T-cell (primary cell): ENCODE data around the gene NDUFB10. TPM values are rescaled to one million over a fixed set of nuclear protein-coding genes. Genes with fewer than 3 reads are reported as not detected.

Experiments used
- ATAC-seq, 4 experiments: fragments of 200-7000 bp in 3 of 4; fragments of 150-1000 bp in 1 of 4; cut with Tn5 transposase; replicated peaks in 1 of 4; 1 replicate in 3 of 4; 2 replicates in 1 of 4; pipeline ENCODE4 v1.10.0; 2021; ENCODE audit warnings: moderate library complexity in 3 of 4, mild to moderate bottlenecking in 2 of 4, moderate number of reproducible peaks in 1 of 4
- CTCF ChIA-PET, 2 donors: fragments of 300-600 bp; sonication (Branson Sonifier 250); formaldehyde crosslinking; loops; one replicate each; lab custom pipeline; 2022; ENCODE audit warnings: antibody characterized with exemption in 2 of 2; lab: Charles Lee
- POLR2A ChIA-PET, 2 donors: fragments of 300-600 bp; sonication (Branson Sonifier 250); formaldehyde crosslinking; loops; one replicate each; lab custom pipeline; 2022; ENCODE audit warnings: antibody characterized with exemption in 2 of 2; lab: Charles Lee
- DNase-seq, 35 experiments: peaks; one replicate each; pipeline versions ENCODE4 v3.0.0 to v3.0.0-alpha.2; 2013 to 2023
- H3K27ac ChIP-seq: one replicate; pipeline ENCODE4 v1.5.1; 2013; ENCODE audit warnings: low read length
- H3K27me3 ChIP-seq, 2 experiments: replicated peaks in 1 of 2; 1 replicate in 1 of 2; 2 replicates in 1 of 2; pipeline versions ENCODE4 v1.6.1 to v1.7.0; 2013; ENCODE audit warnings: low read length in 1 of 2, mixed read lengths in 1 of 2; ENCODE audit not compliant: control insufficient read depth in 2 of 2, insufficient read depth in 2 of 2; ENCODE audit errors: extremely low read depth in 1 of 2
- H3K36me3 ChIP-seq, 2 donors: 1 replicate in 1 of 2; 2 replicates in 1 of 2; pipeline versions ENCODE4 v1.6.1 to v1.7.0; 2013; ENCODE audit warnings: low read length in 1 of 2; ENCODE audit not compliant: control insufficient read depth in 2 of 2, insufficient read depth in 1 of 2; ENCODE audit errors: extremely low read depth in 1 of 2
- H3K4me1 ChIP-seq, 2 experiments: 1 replicate in 1 of 2; 2 replicates in 1 of 2; pipeline versions ENCODE4 v1.6.1 to v1.7.0; 2013; ENCODE audit warnings: low read length in 2 of 2, mixed read lengths in 1 of 2; ENCODE audit not compliant: insufficient read depth in 2 of 2, control insufficient read depth in 1 of 2; ENCODE audit errors: extremely low read depth in 1 of 2
- H3K4me3 ChIP-seq, 2 donors: 1 replicate in 1 of 2; 2 replicates in 1 of 2; pipeline versions ENCODE4 v1.5.1 to v1.7.0; 2013; ENCODE audit warnings: mild to moderate bottlenecking in 2 of 2, low read length in 1 of 2, moderate library complexity in 1 of 2; ENCODE audit not compliant: control insufficient read depth in 1 of 2; ENCODE audit errors: extremely low read depth in 1 of 2
- H3K9me3 ChIP-seq: 2 replicates; pipeline ENCODE4 v1.7.0; 2013
- H3K27ac Mint-ChIP-seq, 2 donors: one replicate each; pipeline ENCODE4 v1.8.0; 2020 to 2021; ENCODE audit warnings: mild to moderate bottlenecking in 2 of 2, mixed read lengths in 2 of 2
- H3K27me3 Mint-ChIP-seq, 2 donors: one replicate each; pipeline ENCODE4 v1.8.0; 2021 to 2022; ENCODE audit warnings: mixed read lengths in 2 of 2
- H3K36me3 Mint-ChIP-seq: one replicate; pipeline ENCODE4 v1.8.0; 2021; ENCODE audit warnings: mixed read lengths
- H3K4me1 Mint-ChIP-seq, 3 donors: one replicate each; pipeline ENCODE4 v1.8.0; 2020 to 2022; ENCODE audit warnings: mixed read lengths in 3 of 3, mild to moderate bottlenecking in 1 of 3
- H3K4me3 Mint-ChIP-seq, 3 donors: one replicate each; pipeline ENCODE4 v1.8.0; 2020 to 2022; ENCODE audit warnings: mild to moderate bottlenecking in 3 of 3, mixed read lengths in 3 of 3, moderate library complexity in 3 of 3
- H3K9me3 Mint-ChIP-seq, 3 donors: one replicate each; pipeline ENCODE4 v1.8.0; 2020 to 2022; ENCODE audit warnings: mixed read lengths in 3 of 3
- WGBS: methylation state at CpG from one replicate; pipeline ENCODE4 v1.1.5; 2013; ENCODE audit warnings: missing lambda C conversion rate; ENCODE audit not compliant: insufficient coverage; 5-methylcytosine and 5-hydroxymethylcytosine counted together
- total RNA-seq, 35 experiments: library from RNA in 6 of 35; stranded (reverse) in 6 of 35; fragments of 120-200 nt in 1 of 35; gene quantifications; one replicate each; pipeline versions ENCODE4 v1.2.1 to v1.2.4 and lab custom pipeline; 2013 to 2026

Gene NDUFB10
- total RNA-seq, 5 donors from 2014 or later (not counting 1 experiment from before 2014, with no cell fraction given), result 46.3 to 96.5 (median 84.4) TPM

DNA sequence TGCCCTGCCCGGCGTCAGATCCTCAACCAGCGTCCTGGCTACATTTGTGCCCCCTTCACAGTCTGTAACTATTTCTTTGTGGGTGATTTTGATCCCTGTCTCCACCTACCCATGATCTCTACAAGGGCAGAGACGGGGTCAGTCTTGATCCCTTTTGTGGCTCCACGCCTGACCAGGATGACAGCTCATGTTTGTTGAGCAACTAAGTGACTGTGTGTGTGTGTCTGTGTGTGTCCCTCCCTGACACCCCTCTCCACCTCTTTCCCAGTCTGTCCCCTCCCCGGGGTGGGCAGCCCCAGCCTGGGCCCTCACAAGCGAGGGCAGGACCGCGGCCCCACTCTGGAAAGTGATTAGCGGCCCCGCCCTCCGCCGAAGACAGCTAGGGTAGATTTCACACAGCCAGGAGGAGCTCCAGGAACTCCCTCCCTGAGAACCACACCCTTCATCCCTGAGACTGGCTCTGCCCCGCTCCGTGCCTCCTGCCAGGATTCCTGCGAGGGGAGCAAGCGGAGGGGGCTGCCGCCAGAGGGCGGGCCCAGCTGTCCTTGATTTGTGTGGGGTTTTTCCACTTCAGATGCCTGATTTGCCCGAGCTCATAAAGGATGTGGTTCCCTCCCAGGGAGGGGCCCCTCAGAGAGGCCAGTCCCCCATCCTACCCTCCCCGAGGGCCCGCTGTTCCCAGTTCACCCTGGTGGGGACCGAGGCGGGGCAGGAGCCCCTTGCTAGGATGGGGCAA is 35.9 kb upstream of the NDUFB10 start:
- H3K9me3 ChIP-seq, result no peaks in the 10 kb centered on the region
- CTCF ChIA-PET, result interaction anchor here in 1 of 2 donors (0.7 kb wide), 1 partner anchor 86 kb away, joined by 3 read pairs; no protein-coding TSS in a partner anchor
- POLR2A ChIA-PET, result interaction anchor here in 1 of 2 donors (0.8 kb wide), 1 partner anchor 65 kb away, joined by 3 read pairs; no protein-coding TSS in a partner anchor
- no peaks in the 10 kb centered on the region for H3K36me3 Mint-ChIP-seq
- no peak overlapping the region for H3K27ac ChIP-seq
- 10% methylated on average over 2 of the region's 24 CpGs for WGBS
- no peaks in the 10 kb centered on the region for H3K9me3 Mint-ChIP-seq
- H3K4me3 ChIP-seq, result peak overlapping the region in 1 of 2 donors; percentile 5
- H3K36me3 ChIP-seq, result no peaks in the 10 kb centered on the region
- H3K4me1 ChIP-seq, result peaks cover 0 to 12% of the 10 kb centered on the region in 2 experiments
- ATAC-seq (peak in 2 of 4 experiments; percentile 19 to 32), DNase-seq (peak in 4 of 35 experiments; percentile 10 to 39 (median 18))
- peaks cover 0 to 5% (median 0%) of the 10 kb centered on the region in 3 donors for H3K4me1 Mint-ChIP-seq
- peaks cover 3 to 63% of the 10 kb centered on the region in 2 experiments for H3K27me3 ChIP-seq
- H3K27ac Mint-ChIP-seq, result no peak overlapping the region
- H3K4me3 Mint-ChIP-seq, result no peak overlapping the region
- H3K27me3 Mint-ChIP-seq, result peaks cover 26 to 46% of the 10 kb centered on the region in 2 donors

DNA sequence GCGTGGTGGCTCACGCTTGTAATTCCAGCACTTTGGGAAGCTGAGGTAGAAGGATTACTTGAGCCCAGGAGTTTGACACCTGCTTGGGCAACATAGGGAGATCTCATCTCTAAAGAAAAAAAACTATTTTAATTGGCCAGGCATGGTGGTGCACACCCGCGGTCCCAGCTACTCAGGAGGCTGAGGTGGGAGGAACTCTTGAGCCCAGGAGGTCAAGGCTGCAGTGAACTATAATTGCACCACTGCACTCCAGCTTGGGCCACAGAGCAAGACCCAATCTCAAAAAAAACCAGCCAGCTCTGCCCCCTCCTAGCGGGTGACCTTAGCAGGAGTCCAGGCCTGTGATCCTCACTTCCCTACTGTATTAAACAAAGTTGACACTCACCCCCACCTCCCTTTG is 35.2 kb upstream of the NDUFB10 start:
- peaks cover under 1 to 9% of the 10 kb centered on the region in 2 experiments for H3K4me1 ChIP-seq
- Mint-ChIP-seq H3K4me1 (peaks cover 0 to 7% (median under 1%) of the 10 kb centered on the region in 3 donors), H3K27me3 (peaks cover 26 to 41% of the 10 kb centered on the region in 2 donors), H3K27ac (no peak overlapping the region), H3K9me3 (no peaks in the 10 kb centered on the region), H3K4me3 (no peak overlapping the region), H3K36me3 (no peaks in the 10 kb centered on the region)
- no peaks in the 10 kb centered on the region for H3K36me3 ChIP-seq
- ChIA-PET CTCF (no interaction called here), POLR2A (interaction anchor here in 1 of 2 donors (0.8 kb wide), 1 partner anchor 65 kb away, joined by 3 read pairs; no protein-coding TSS in a partner anchor)
- H3K9me3 ChIP-seq, result no peaks in the 10 kb centered on the region
- WGBS, result 80% methylated on average over 4 of the region's 5 CpGs
- DNase-seq (no peak), ATAC-seq (no peak)
- no peak overlapping the region for H3K27ac ChIP-seq
- H3K27me3 ChIP-seq, result peaks cover 3 to 56% of the 10 kb centered on the region in 2 experiments
- H3K4me3 ChIP-seq, result peak overlapping the region in 1 of 2 donors; percentile 5

- POLR2A ChIA-PET, result interaction anchor here in 1 of 2 donors (0.6 kb wide), 1 partner anchor 207 kb away, joined by 3 read pairs; no protein-coding TSS in a partner anchor
- Histone ChIP-seq H3K9me3 (no peaks in the 10 kb centered on the region), H3K27ac (no peak overlapping the region), H3K36me3 (no peaks in the 10 kb centered on the region), H3K4me1 (peaks cover 2 to 18% of the 10 kb centered on the region in 2 experiments), H3K27me3 (peaks cover 3 to 40% of the 10 kb centered on the region in 2 experiments), H3K4me3 (no peak overlapping the region)
- WGBS, result 60% methylated on average over 4 of the region's 11 CpGs
- CTCF ChIA-PET, result no interaction called here
- Mint-ChIP-seq H3K27ac (no peak overlapping the region), H3K9me3 (no peaks in the 10 kb centered on the region), H3K4me1 (peaks cover 0 to 4% (median 1%) of the 10 kb centered on the region in 3 donors), H3K36me3 (no peaks in the 10 kb centered on the region), H3K4me3 (no peak overlapping the region), H3K27me3 (peaks cover 15 to 27% of the 10 kb centered on the region in 2 donors)
- ATAC-seq (no peak), DNase-seq (no peak)
These were observed 33.1 kb upstream of the NDUFB10 start for GRCh38 chr16:1926271-1926670.

- Histone ChIP-seq H3K4me1 (peaks cover 2 to 11% of the 10 kb centered on the region in 2 experiments), H3K27me3 (peaks cover 0 to 24% of the 10 kb centered on the region in 2 experiments), H3K36me3 (no peaks in the 10 kb centered on the region), H3K9me3 (no peaks in the 10 kb centered on the region), H3K27ac (no peak overlapping the region), H3K4me3 (peak overlapping the region in 1 of 2 donors; percentile 43)
- ChIA-PET CTCF (no interaction called here), POLR2A (interaction anchor here in 1 of 2 donors (0.6 kb wide), 1 partner anchor 14 kb away, joined by 7 read pairs; the partner anchor contains the start of gene MSRB1)
- Mint-ChIP-seq H3K4me1 (peaks cover 0 to 3% (median 1%) of the 10 kb centered on the region in 3 donors), H3K27ac (no peak overlapping the region), H3K27me3 (peaks cover 0 to 3% of the 10 kb centered on the region in 2 donors), H3K9me3 (no peaks in the 10 kb centered on the region), H3K36me3 (no peaks in the 10 kb centered on the region), H3K4me3 (peak overlapping the region; percentile 63 to 81 (median 78))
- 5% methylated on average over 4 of the region's 11 CpGs for WGBS
- DNase-seq, result peak in 1 of 35 experiments; percentile 21
- ATAC-seq, result peak; percentile 29 to 48 (median 38)
These were observed 30.2 kb upstream of the NDUFB10 start for GRCh38 chr16:1929105-1929504.

- H3K4me1 Mint-ChIP-seq, result peaks cover 0 to 3% (median 1%) of the 10 kb centered on the region in 3 donors
- no peak overlapping the region for H3K27ac Mint-ChIP-seq
- H3K9me3 Mint-ChIP-seq, result no peaks in the 10 kb centered on the region
These were observed 29.6 kb upstream of the NDUFB10 start for GRCh38 chr16:1929578-1930337.

GRCh38 chr16:1930338-1930720 is 29.0 kb upstream of the NDUFB10 start:
- H3K4me1 Mint-ChIP-seq, result peaks cover 0 to 3% (median 1%) of the 10 kb centered on the region in 3 donors

More at GRCh38 chr16:1929578-1930337, 29.6 kb upstream of the NDUFB10 start:
- Mint-ChIP-seq H3K36me3 (no peaks in the 10 kb centered on the region), H3K4me3 (peak overlapping the region; percentile 56 to 78 (median 59)), H3K27me3 (peaks cover 0 to 2% of the 10 kb centered on the region in 2 donors)
- ATAC-seq (peak; percentile 94 to 100 (median 95)), DNase-seq (peak; percentile 70 to 95 (median 89))
- Histone ChIP-seq H3K36me3 (no peaks in the 10 kb centered on the region), H3K4me1 (peaks cover 2 to 11% of the 10 kb centered on the region in 2 experiments), H3K4me3 (peak overlapping the region in 1 of 2 donors; percentile 43), H3K27ac (no peak overlapping the region), H3K27me3 (peaks cover 0 to 18% of the 10 kb centered on the region in 2 experiments), H3K9me3 (no peaks in the 10 kb centered on the region)
- ChIA-PET POLR2A (no interaction called here), CTCF (no interaction called here)
- 14% methylated on average over 68 of the region's 70 CpGs for WGBS

More at GRCh38 chr16:1930338-1930720, 29.0 kb upstream of the NDUFB10 start:
- Mint-ChIP-seq H3K36me3 (no peaks in the 10 kb centered on the region), H3K27ac (no peak overlapping the region), H3K4me3 (peak overlapping the region in 2 of 3 donors; percentile 36 to 43), H3K27me3 (no peaks in the 10 kb centered on the region), H3K9me3 (no peaks in the 10 kb centered on the region)
- Histone ChIP-seq H3K27me3 (peaks cover 0 to 17% of the 10 kb centered on the region in 2 experiments), H3K36me3 (no peaks in the 10 kb centered on the region), H3K27ac (no peak overlapping the region), H3K4me3 (no peak overlapping the region), H3K9me3 (no peaks in the 10 kb centered on the region), H3K4me1 (peaks cover 2 to 11% of the 10 kb centered on the region in 2 experiments)
- DNase-seq (no peak), ATAC-seq (no peak)
- ChIA-PET POLR2A (no interaction called here), CTCF (interaction anchor here in 1 of 2 donors (0.7 kb wide), 1 partner anchor 69 kb away, joined by 3 read pairs; no protein-coding TSS in a partner anchor)
- WGBS, result 80% methylated on average over 1 of the region's 10 CpGs
